GM18861 (cell line): Measurements from ENCODE around the gene SOAT1.
"Not testable (repeated sequence)": the region's sequence is repeated elsewhere in the genome, so short reads cannot be mapped to it uniquely, and the experiment has no call there.

Source experiments
- ATAC-seq: cut with Tn5 transposase; IDR thresholded peaks from one replicate; pipeline ENCODE4 v1.9.1; 2021; ENCODE audit not compliant: unreplicated experiment

Gene SOAT1

DNA sequence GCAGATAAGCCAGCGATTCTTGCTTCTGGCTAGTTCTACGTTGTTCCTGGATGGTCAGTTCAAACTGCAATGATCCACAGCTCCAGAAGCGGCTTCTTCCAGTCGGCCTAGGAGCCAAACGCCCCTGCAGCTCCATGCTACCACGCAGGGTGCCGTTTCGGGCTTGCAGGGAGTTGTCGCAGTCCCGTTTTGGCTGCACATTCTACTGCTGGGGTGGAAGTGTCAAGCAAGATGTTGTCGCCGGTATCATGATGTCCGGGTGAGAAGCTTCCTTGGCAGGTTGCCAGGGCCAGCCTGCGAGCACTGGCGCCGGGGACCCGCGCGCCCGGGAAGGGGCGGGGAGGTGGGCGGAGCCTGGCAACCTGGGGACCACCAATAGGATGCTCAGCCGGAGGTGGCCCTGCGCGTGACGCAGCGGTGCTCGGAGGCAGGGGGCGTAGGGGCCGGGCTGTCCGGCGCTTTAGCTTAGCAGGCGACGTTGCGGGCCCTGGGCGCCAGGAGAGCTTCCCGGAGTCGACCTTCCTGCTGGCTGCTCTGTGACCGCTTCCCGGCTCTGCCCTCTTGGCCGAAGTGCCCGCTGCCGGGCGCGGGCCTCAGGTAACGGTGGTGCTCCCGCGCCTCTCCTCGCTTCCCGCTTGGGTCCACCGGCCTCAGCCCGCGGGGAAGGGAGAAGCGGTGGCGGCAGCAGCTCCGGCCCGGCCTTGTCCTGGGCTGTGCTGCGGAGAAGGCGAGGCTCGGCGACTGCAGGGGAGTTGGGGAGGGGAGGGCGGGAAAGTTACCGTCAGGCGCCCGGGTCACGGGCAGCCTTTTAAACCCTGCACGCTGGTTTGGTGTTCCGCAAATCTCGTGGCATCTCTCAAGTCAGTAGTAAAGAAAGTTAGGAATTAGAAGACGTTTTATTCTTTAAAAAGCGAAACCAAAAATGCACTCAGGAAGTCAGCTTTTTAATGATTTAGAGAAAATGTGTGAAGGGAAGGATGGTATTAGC lies at the start of gene SOAT1:
Gene SOAT1, plus strand, starts transcription at position 458 of the 988 bp plus-strand sequence. CDS start 8,888 bp downstream, outside the sequence.
- ATAC-seq, result peak; percentile 91

DNA sequence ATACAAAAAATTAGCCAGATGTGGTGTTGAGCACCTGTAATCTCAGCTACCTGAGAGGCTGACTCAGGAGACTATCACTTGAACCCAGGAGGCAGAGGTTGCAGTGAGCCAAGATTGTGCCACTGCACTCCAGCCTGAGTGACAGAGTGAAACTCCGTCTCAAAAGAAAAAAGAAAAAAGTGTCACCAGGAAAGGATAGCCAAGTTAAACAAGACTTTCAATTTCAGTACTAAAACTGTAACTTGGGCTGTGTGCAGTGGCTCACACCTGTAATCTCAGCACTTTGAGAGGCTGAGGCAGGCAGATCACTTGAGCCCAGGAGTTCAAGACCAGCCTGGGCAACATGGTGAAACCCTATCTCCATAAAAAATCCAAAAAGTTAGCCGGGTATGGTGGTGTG lies 48.2 kb upstream of the SOAT1 start:
- ATAC-seq, result not testable (repeated sequence)

DNA sequence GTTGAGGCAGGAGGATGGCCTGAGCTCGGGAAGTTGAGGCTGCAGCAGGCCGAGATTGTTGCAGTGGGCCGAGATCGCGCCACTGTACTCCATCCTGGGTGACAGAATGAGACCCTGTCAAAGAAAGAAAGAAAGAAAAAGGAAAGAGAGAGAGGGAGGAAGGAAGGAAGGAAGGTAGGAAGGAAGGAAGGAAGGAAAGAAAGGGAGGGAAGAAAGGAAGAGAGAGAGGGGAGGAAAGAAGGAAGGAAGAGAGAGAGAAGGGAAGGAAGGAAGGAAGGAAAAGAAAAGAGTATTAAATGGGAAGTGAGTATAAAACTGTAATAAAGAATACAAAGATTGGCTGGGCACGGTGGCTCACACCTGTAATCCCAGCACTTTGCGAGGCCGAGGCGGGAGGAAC lies 45.7 kb upstream of the SOAT1 start:
- ATAC-seq, result no peak

DNA sequence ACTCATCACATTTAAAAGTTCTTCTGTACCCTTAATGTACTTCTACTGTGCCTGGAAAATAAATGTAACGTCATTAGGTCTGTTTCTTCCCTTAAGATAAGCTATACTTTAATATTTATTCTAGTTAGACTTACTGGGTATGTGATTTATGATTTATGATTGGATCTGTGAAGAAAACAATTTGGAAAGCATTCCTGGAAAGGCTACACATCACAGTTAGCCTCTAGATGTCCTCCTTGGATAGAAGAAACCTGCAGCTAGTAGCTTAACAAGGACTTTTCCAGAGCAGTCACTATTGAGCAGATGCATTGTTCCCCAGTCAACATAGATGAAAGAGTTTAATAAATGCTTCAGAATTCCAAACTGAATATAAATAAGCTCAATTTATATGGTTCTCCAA lies 41.9 kb upstream of the SOAT1 start:
- ATAC-seq, result no peak

DNA sequence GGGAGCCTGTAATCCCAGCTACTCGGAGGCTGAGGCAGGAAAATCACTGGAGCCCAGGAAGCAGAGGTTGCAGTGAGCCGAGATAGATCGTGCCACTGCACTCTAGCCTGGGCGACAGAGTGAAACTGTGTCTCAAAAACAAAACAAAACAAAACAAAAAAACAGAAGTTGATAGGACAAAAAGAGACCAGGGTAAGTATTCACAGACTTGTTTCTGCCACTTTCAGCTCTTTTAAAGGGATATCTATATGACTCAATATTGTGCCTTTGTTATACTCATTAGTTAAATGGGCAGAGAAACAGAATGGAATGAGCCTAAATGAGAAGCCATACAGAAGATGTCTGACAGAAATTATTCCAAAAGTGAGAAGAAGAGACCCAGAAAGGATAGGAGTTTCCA lies 41.0 kb upstream of the SOAT1 start:
- no peak for ATAC-seq

DNA sequence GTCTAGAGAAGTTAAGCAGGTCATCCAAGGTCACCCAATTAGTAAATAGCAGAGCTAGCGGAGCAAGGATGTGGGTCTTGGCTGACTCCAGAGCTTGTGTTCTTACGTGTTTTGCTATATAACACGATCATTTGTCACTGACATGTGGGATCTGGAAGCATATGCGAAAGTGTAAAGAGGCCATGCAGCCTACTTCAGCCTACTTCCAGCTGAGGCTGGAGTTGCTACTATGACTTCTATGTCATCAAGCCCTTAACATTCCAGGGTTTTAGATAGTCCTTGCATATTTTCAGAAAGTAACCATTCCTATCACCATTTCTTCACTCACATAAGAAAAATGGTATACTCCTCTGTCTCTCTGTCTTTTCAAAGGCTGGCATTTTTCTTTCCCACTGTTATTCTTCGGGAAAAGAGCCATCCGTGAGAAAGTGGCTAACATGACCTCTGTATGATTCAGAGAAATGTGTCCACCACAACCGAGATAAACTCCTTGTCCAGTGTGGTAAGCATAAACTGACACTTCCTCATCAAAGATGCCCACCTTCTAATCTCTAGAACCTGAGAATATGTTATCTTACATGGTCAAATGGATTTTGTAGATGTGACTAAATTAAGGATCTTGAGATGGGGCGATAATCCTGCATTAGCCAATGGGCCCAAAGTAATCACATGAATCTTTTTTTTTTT lies 40.2 kb upstream of the SOAT1 start:
- ATAC-seq, result no peak

DNA sequence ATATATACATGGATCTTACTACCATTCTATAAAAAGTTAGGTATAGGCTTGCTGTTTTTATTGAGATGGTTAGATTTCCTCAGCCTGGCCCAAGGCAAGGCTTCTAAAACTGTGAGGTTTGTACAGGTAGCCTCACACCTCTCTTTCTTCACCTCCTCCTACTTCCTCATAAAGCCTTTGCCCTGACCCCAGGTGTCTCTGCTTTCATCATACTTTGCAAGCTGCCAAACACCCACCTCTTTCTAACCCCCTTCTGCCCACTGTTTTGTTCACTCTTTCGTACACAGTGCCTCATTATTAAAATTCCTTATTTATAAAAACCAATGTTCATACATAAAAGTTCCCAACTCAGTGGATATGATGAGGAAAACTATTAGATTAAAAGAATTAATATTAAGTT lies 31.4 kb upstream of the SOAT1 start:
- ATAC-seq, result no peak

DNA sequence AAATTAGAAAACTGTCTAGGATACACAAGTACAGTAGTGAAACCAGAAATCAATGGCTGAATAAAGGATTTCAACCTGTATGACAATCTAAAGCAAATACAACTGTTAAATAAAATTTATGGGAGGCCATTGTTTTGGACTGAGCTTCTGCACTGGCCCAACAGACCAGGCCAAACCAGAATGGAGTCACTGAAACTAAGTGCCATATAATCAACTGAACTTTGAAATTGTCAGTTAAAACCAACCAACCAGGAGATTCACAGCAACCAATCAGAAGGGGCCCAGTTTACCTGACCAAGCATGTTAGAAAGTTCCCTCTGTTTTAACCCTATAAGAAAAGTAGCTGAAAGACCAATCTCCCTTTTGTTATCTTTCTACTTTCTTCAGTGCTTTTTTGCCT lies 30.5 kb upstream of the SOAT1 start:
- no peak for ATAC-seq

DNA sequence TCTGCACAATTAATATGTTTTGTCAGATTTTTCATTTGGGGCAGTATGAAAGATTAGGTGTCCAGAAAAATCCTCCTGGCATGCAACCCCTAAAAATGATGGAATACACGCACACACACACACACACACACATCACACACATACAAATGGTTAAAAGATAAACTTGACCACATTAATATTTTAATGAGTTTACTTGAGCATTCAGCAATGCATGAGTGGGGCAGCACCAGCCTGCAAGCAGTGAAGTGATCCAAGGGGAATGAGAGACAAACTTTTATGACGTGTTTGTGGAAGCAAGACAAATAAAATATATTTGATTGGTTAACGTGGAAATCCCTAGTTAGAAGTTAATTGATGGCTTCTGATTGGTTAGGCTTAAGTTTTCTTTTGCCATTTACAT lies 29.1 kb upstream of the SOAT1 start:
- no peak for ATAC-seq

DNA sequence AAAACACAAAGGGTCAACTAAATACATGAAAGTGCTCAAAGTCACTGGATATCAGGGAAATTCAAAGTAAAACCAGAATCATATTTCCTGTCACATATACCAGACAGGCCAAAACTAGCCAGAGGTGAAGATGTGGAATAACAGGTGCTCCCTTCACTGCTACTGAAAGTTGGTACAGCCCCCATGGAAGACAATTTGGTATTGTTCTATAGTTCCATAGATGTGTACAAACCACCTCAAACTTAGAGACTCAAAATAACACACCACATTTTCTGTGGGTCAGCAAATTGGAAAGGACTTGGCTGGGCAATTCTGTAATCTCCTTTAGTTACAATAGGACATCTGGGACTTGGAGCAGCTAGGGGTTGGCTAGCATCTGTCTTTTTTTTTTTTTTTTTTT lies 24.5 kb upstream of the SOAT1 start:
- ATAC-seq, result no peak

DNA sequence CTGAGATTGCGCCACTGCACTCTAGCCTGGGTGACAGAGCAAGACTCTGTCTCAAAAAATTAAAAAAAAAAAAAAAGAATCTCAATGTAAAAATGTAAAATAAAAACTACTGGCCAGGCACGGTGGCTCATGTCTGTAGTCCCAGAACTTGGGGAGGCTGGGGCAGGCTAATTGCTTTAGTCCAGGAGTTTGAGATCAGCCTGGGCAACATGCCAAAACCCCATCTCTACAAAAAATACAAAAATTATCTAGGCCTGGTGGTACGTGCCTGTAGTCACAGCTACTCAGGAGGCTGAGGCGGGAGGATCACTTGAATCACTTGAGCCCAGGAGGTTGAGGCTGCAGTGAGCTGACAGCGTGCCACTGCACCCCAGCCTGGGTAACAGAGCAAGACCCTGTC lies 19.2 kb upstream of the SOAT1 start:
- not testable (repeated sequence) for ATAC-seq

DNA sequence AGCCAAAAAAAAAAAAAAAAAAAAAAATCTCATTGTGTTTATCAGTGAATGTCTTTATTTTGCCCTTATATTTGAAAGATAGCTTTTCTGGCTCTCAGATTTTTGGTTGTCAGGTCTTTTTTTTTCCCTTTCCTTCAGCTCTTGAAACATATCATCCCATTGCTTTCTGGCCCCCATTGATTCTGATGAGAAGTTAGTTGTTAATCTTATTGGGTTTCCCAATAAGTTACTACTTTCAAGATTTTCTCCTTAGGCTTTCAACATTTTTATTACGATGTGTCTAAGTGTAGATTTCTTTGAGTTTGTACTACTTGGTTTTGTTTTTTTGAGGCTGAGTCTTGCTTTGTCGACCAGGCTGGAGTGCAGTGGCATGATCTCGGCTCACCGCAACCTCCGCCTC lies 14.7 kb upstream of the SOAT1 start:
- no peak for ATAC-seq

DNA sequence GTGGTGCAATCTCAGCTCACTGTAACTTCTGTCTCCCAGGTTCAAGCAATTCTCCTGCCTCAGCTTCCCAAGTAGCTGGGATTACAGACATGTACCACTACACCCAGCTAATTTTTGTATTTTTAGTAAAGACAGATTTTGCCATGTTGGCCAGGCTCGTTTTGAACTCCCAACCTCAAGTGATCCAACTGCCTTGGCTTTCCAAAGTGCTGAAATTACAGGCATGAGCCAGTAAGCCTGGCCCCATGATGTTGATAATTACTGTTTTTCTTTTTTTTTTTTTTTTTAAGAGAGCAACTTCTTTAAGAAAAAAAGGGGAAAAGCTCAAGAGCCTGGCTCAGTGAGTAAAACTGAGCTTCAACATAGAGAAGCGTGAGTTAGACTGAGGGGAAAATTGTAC lies 9.6 kb upstream of the SOAT1 start:
- no peak for ATAC-seq

DNA sequence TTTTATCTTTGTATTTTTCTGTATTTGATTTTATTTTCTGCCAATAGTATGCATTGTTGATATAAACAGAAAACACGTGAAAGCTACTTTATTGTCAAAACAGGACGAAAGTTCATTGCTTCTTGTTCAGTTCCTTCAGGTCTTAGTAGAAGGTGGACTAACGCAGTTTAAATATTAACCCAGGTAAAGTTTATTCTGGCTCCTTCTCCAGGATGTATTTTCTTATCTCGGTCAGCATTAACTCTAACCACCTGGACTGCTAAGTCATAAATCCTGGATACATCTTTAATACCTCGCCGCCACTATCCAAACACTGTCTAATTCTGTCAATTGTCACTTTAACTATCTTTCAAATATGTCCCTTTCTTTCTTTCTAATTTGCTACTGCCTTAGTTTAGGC lies 5.7 kb upstream of the SOAT1 start:
- ATAC-seq, result no peak

DNA sequence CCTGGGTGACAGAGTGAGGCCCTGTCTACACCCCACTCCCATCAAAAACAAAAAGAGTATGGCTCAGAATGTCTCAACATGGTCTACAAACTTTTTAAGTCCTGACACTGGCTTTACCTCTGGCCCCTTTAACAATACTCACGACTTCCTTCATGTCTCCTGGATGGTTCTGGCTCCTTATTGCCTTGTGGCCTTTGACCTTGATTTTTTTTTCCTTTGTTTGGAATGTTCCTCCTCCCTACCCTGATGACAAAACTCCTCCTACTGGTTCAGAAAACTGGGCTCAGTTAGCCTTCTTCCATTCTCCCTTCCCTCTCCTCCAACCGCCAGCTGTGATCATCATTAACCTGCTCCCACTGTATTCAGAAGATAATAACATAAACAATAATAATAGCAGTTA lies 4.6 kb upstream of the SOAT1 start:
- no peak for ATAC-seq

DNA sequence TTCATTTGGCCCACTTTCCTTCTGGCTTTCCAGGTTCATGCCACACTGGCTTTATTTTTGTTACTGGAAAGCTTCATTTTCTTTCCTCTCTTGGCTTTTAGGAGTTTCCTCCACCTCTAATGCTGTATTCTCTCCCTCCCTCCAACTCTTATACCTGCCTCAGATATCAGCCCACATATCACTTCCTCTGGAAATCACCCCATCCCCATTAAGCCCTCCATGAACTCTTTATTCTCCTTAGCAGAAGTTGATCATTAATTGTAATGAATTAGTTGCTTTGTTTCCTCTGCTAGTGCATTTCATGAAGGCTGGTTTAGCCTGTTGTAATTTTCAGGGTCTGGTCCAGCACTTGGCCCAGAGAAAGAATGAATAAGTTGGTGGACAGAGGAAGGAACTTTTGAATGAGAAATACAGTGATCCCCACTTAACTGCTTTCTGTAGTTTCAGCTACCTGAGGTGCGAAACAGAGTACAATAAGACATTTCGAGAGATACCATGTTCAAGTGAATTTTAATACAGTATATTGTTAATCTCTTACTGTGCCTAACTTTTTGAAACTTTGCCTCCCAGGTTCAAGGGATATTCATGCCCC lies 1.7 kb downstream of the SOAT1 start:
- ATAC-seq, result no peak

DNA sequence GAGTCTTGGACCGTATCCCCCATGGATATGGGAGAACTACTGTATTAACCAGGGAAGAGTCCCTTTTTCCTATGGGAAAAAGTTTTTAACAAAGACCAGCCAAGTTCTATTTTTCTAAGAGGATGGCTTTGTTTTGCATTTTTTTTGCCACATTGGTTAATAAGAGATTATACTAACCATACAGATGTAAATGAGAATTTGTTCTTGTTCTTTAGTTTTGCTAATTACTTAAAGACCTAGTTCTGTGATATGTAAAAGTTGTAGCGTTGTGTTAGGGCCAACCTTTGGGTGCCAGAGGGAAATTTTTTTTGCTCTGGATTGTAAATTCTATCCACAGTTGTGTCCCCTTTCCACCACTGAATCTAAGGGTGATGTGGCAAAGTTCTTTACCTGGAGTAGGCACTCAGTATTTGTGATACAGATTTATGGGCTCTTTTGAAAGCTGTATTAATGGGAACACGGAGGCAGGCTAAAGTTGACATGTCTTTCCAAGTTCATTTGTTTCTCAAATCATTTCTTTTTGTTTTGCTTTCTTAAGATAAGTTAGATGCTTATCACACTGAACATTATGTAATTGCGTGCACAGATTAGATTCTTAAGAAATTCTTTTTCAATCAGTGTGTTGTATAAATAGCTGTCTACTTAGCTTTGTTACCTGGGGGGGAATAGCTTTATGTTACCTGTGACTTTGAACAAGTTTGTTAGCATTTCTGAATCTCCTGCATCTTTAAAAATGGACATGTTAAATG lies 2.9 kb downstream of the SOAT1 start:
- no peak for ATAC-seq

DNA sequence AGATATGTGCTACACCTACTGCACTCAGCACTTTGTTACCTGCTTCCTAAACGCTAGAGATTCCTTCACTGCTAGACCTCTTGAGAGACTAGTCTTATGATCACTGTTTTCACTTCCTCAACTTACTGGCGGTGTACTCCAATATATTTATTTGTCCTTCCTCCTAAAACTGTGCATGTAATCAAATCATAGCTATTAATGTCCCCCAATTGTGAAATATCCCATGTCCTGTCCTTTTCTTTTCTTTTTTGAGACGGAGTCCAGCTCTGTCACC lies 3.4 kb downstream of the SOAT1 start:
- no peak for ATAC-seq

DNA sequence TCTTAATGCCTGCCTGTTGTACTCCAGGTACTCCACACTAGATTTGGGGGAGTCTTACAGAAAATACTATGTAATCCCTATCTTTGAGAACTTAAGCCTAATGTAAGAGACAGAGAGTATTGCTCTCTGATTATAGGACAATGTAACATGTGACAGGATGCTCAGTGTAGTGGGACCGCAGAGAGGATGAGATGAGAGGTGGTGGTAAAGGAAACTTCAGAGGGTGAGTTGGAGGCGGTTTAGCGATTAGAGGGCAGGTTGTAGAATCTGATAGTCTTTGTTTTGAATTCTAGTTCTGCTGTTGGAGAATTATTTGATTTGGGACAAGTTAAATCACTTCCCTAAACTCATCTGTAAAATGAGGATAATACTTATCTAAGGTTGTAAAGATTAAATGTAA lies 5.4 kb downstream of the SOAT1 start:
- ATAC-seq, result peak; percentile 73

DNA sequence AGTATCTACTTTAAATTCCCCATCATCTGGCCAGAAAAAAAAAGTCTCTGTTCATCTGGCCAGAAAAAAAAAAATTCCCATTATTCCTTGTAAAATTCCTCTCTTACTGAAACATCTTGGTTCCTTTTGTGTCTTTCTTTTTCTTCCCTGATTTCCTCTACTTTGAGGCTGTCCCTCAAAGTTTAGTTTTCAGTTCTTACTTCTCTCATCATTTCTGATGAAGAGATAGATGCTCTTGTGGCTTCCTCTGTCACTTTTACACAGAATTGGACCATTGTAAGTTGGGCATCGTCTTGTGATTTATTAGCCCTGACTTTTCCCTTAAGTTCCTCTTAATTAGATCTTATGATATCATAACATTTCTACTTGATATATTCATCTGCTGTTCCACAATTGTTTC lies 6.5 kb downstream of the SOAT1 start:
- no peak for ATAC-seq

DNA sequence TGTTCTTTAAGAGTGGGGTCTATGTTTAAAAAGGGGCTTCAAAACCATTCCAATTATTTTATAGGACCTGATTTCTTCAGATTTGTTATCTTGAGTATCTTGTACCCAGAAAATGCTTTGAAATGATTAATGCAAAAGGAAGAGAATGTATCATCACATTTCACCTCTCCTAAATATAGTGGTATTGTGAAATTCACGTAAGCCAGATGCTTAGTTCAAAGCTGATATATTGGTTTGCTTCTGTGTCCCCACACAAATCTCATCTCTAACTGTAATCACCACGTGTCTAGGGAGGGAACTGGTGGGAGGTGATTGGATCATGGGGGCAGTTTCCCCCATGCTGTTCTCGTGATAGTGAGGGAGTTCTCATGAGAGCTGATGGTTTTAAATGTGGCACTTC lies 8.5 kb downstream of the SOAT1 start:
- no peak for ATAC-seq
